ENCODE data around the gene USP8. TPM values are rescaled to one million over a fixed set of nuclear protein-coding genes. Genes with fewer than 3 reads are reported as not detected.

Gene USP8
- total RNA-seq, 4 donors from 2014 or later = 34.8 to 67.0 (median 44.7) TPM

DNA sequence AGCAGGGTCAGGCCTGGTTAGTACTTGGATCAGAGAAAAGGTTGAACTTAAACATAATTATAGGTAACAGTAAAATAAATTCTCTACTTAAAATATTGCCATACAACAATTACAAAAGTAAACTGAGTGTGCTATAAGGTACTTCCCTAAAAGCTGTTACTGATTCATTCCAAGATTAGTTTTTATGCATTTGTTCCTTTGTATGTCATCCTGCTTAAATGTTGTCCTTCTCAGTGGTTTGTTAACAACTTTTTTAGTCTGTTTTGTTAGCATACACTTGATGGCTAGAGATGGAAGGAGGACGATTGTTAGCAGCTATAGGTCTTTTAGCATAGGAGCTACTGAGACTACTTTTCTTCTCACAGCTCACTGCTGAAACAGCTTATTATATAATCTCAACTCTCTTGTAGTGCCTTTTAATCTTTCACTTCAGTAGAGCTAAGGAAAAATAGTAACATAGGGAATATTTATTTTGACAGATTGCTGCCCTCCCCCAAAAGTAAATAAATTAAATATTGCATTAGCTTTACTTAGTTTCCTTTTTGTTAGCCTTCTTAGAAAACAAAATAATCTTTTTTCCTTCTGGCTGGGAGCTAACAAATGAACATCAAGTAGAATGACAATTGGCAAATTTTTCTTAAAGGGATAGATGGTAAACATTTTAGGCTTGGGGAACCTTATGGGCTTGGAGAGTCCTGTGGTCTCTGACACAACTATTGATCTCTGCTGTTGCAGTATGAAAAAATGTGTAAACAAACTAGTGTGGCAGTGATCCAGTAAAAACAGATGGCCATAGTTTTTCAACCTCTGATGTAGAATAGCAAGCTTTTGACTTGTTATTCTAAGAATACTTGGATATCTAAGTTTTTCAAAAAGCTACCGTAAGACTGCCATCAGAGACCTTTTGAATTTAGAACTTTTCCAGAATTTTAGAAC lies 39.5 kb downstream of the USP8 start:
- H3K4me3 ChIP-seq (ENCODE audit: low read depth, poor library complexity, severe bottlenecking) = no peak overlapping the region
- intact Hi-C loops (cut with DNase I; ENCODE audit: low total_unique reads) = no loop called here
- TF ChIP-seq, protein P1, sequence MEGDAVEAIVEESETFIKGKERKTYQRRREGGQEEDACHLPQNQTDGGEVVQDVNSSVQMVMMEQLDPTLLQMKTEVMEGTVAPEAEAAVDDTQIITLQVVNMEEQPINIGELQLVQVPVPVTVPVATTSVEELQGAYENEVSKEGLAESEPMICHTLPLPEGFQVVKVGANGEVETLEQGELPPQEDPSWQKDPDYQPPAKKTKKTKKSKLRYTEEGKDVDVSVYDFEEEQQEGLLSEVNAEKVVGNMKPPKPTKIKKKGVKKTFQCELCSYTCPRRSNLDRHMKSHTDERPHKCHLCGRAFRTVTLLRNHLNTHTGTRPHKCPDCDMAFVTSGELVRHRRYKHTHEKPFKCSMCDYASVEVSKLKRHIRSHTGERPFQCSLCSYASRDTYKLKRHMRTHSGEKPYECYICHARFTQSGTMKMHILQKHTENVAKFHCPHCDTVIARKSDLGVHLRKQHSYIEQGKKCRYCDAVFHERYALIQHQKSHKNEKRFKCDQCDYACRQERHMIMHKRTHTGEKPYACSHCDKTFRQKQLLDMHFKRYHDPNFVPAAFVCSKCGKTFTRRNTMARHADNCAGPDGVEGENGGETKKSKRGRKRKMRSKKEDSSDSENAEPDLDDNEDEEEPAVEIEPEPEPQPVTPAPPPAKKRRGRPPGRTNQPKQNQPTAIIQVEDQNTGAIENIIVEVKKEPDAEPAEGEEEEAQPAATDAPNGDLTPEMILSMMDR (IDR thresholded peaks at IDR 0.05) = no peak
- no peak for TF ChIP-seq POLR2A (IDR thresholded peaks at IDR 0.05)
- 71 to 81% methylated on average over 2 of the region's 2 CpGs for WGBS, 2 donors
- no peak for DNase-seq (ENCODE audit: low spot score in 2 of 2)

DNA sequence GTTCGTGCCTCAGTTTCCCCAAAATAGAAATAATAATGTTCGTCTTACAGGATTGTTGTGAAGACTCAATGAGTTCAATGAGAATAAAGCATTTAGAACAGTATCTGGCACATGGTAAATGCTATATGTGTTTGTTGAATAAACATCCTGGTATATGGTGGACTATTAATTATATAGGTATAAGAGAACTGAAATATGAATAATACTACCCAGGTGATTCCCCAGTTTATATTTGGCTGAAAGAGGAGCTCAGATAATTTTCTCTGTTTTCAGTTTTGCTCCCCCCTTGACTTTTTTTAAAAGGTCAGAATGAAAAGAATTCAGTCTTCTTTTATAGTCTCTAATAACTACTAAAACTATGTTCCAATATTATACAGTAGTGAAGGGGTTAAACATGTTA lies 46.9 kb downstream of the USP8 start:
- no peak for DNase-seq (ENCODE audit: low spot score in 2 of 2)
- TF ChIP-seq POLR2A (IDR thresholded peaks at IDR 0.05) = no peak
- TF ChIP-seq, protein P1 (IDR thresholded peaks at IDR 0.05) = no peak
- WGBS, 2 donors = 94 to 97% methylated on average over 2 of the region's 2 CpGs
- H3K4me3 ChIP-seq (ENCODE audit: low read depth, poor library complexity, severe bottlenecking) = no peak overlapping the region
- intact Hi-C loops (cut with DNase I; ENCODE audit: low total_unique reads) = no loop called here

DNA sequence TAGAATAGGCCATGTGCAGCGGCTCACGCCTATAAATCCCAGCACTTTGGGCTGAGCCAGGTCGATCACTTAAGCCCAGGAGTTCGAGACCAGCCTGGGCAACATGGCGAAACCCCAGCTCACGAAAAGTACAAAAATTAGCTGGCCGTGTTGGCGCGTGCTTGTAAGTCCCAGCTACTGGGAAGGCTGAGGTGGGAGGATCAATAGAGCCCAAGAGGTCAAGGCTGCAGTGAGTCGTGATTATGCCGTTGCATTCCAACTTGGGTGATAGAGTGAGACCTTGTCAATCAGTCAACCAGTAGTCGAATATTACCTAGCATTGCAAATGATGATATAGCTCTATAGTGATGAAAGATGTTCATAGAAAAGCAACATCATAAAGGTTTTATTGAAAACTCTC lies 51.9 kb downstream of the USP8 start:
- intact Hi-C loops (cut with DNase I; ENCODE audit: low total_unique reads) = no loop called here
- no peak for DNase-seq (ENCODE audit: low spot score in 2 of 2)
- WGBS, 2 donors = 94 to 95% methylated on average over 12 of the region's 12 CpGs
- no peak overlapping the region for H3K4me3 ChIP-seq (ENCODE audit: low read depth, poor library complexity, severe bottlenecking)
- TF ChIP-seq, protein P1 (IDR thresholded peaks at IDR 0.05) = no peak
- TF ChIP-seq POLR2A (IDR thresholded peaks at IDR 0.05) = no peak

DNA sequence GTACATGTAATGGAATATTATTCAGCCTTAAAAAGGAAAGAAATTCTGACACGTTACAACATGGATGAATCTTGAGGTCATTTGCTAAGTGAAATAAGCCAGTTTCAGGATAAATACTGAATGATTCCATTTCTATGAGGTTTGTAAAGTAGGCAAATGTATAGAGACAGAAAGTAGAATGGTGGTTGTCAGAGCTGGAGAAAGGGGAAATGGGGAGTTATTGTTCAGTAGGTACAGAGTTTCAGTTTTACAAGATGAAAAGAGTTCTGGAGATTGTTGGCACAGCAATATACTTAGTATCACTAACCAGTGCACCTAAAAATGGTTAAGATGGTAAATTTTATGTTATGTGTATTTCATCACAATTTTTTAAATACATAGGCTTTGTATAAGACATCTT lies 60.6 kb downstream of the USP8 start:
- H3K4me3 ChIP-seq (ENCODE audit: low read depth, poor library complexity, severe bottlenecking) = no peak overlapping the region
- TF ChIP-seq POLR2A (IDR thresholded peaks at IDR 0.05) = no peak
- TF ChIP-seq, protein P1 (IDR thresholded peaks at IDR 0.05) = no peak
- DNase-seq (ENCODE audit: low spot score in 2 of 2) = no peak
- WGBS, 2 donors = 91 to 100% methylated on average over 1 of the region's 1 CpG
- intact Hi-C loops (cut with DNase I; ENCODE audit: low total_unique reads) = no loop called here

DNA sequence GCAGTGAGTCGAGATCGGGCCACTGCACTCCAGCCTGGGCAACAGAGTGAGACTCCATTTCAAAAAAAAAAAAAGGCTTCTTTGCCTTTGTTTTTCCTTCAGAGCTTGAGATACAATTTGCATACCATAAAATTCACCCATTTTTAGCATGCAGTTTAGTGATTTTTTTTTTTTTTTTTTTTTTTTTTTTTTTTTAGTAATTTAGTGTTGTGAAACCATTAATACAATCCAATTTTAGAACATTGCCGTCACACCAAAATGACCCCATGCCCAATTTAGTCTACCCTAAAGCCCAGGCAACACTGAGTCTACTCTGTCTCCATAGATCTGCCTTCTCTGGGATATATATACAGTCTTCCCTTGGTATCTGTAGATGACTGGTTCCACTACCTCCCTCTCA lies 61.2 kb downstream of the USP8 start:
- WGBS, 2 donors = 95 to 96% methylated on average over 3 of the region's 3 CpGs
- DNase-seq (ENCODE audit: low spot score in 2 of 2) = no peak
- intact Hi-C loops (cut with DNase I; ENCODE audit: low total_unique reads) = no loop called here

More for the DNA sequence above, 61.2 kb downstream of the USP8 start:
- no peak for TF ChIP-seq POLR2A (IDR thresholded peaks at IDR 0.05)
- TF ChIP-seq, protein P1 (IDR thresholded peaks at IDR 0.05) = no peak
- H3K4me3 ChIP-seq (ENCODE audit: low read depth, poor library complexity, severe bottlenecking) = no peak overlapping the region

Data from lower leg skin (tissue), 4 donors.